Effector memory CD4-positive, alpha-beta T cell (primary cell): ENCODE data around the gene PTPRD.

ENCODE experiments used
- DNase-seq, 3 donors: peaks; one replicate each; pipeline ENCODE4 v3.0.0-alpha.2; 2020
- H3K27ac ChIP-seq: 2 replicates; pipeline ENCODE4 v1.7.0; 2013; ENCODE audit warnings: mild to moderate bottlenecking, low read length, moderate library complexity; ENCODE audit not compliant: insufficient read depth, poor library complexity, severe bottlenecking
- H3K27me3 ChIP-seq: replicated peaks from 2 replicates; pipeline ENCODE4 v1.7.0; 2013; ENCODE audit warnings: mild to moderate bottlenecking, low read length; ENCODE audit not compliant: insufficient read depth, control insufficient read depth, poor library complexity, severe bottlenecking
- H3K36me3 ChIP-seq: 2 replicates; pipeline ENCODE4 v1.7.0; 2013; ENCODE audit warnings: mild to moderate bottlenecking, low read length, moderate library complexity; ENCODE audit not compliant: control insufficient read depth, insufficient read depth
- H3K4me1 ChIP-seq: 2 replicates; pipeline ENCODE4 v1.7.0; 2013; ENCODE audit warnings: low read length, mild to moderate bottlenecking; ENCODE audit not compliant: control insufficient read depth, insufficient read depth, poor library complexity, severe bottlenecking
- H3K4me3 ChIP-seq: 2 replicates; pipeline ENCODE4 v1.7.0; 2013; ENCODE audit warnings: low read length, low read depth, mild to moderate bottlenecking; ENCODE audit not compliant: insufficient read depth, poor library complexity, severe bottlenecking
- H3K9me3 ChIP-seq: 2 replicates; pipeline ENCODE4 v1.7.0; 2013; ENCODE audit warnings: mild to moderate bottlenecking, low read length, moderate library complexity; ENCODE audit not compliant: control insufficient read depth

The PTPRD gene

GRCh38 chr9:8859416-8859815, 1753.4 kb downstream of the PTPRD start:
- Histone ChIP-seq H3K4me1 (peaks cover 5% of the 10 kb centered on the region), H3K4me3 (no peak overlapping the region), H3K9me3 (no peaks in the 10 kb centered on the region), H3K36me3 (no peaks in the 10 kb centered on the region), H3K27me3 (peaks cover 7% of the 10 kb centered on the region), H3K27ac (no peak overlapping the region)
- DNase-seq = no peak

DNA sequence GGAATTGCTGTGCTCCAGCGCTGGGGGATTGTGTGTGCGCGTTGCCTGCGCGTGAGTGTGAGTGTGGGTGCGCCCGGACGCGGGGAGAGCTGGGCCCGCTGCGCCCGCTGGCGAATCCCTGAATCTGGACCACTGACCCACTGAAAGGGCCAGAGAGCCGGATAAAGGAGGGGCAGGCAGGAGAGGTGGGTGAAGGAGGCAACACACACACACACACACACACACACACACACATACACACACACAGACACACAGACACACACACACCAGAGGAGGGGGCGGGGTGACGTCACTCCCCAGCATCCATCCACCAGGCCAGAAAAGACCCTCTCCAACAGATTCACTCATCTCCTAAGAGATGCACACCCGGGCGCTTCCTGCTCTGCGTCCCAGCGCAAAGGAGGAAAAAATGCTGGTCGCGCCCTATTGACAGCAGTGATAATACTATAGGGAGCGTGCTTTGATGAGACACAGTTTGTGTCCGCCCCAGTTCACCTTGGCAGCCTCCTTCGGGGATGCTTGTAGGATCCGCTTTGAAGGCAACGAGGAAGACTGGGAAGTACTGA, 1754.1 kb downstream of the PTPRD start:
- no peak overlapping the region for H3K4me3 ChIP-seq
- H3K4me1 ChIP-seq = peaks cover 5% of the 10 kb centered on the region
- no peak overlapping the region for H3K27ac ChIP-seq
- no peak for DNase-seq
- no peaks in the 10 kb centered on the region for H3K36me3 ChIP-seq
- peaks cover 7% of the 10 kb centered on the region for H3K27me3 ChIP-seq
- H3K9me3 ChIP-seq = no peaks in the 10 kb centered on the region

DNA sequence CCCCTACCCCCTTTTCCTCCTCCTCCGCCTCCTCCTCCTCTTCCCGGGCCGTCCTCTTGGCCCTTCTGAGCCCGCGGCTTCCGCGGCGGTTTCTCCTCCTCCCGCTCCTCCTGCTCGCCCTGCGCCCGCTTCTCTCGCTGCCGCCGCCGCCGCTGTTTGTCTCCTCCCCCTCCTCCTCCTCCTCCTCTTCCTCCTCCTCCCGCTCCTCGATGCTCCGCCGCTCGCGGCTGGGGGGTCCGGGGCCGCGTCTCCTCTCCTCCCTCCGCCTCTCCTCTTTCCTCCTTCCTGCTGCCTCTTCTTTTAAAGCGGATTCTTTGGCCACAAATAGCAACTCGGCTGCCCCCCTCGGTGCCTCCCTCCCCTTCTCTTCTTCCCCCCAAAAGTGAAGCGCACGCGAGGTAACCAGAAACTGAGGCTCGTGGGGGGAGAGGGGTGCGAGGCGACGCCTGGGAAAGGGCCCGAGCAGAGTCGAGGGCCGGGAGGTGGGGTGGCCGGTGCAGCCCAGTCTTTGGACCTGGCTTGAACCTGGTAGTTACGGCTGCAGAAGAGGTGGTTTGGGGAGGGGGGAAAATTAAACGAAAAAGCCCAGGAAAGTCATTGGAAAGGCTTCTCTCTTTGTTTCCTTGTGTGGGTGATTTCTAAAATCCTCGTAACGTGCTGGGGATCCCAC, 1754.7 kb downstream of the PTPRD start:
- Histone ChIP-seq H3K9me3 (no peaks in the 10 kb centered on the region), H3K36me3 (no peaks in the 10 kb centered on the region), H3K27ac (no peak overlapping the region), H3K4me3 (peak overlapping the region; percentile 10), H3K4me1 (peaks cover 5% of the 10 kb centered on the region), H3K27me3 (peaks cover 7% of the 10 kb centered on the region)
- no peak for DNase-seq

DNA sequence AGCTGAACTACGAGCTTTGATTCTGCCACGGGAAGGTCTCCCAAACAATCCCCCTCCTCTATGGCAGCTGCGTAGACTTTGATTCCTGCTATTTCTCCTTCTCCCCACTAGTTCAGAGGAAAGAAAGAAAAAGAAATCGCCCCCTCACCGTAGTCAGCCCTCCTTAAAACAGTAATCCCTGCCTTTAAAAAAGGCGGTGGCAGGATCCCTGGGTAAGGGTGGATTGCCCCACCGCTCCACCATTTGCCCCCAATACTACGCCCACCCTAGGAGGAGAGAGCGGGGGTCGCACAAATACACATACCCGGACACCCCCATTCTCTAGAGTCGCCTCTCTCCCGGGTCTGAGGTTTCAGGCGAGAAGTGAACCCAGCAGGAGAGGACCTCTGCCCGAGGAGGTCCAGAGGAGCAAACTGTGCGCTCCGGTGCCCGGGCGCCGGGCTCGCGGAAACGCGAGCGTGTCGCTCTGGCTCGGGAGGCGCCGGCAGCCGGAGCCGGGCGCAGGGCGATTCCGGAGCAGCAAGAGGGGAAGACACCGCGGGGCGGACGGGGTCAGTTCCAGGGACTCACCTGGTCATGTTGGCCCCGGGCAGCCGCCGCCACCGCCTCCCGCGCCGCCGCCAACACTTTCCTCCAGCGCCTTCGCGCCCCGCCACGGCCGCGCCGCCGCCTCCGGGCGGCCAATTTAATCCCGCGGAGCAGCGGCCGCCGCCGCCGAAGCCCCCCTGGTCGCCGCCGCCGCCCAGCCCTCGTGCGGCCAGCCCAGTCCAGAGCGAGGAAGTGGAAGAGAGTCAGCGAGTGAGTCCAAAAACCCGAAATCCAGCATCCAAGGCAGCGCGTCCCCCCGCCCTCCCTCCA, 1755.5 kb downstream of the PTPRD start:
- Histone ChIP-seq H3K27me3 (peaks cover 7% of the 10 kb centered on the region), H3K4me3 (no peak overlapping the region), H3K9me3 (no peaks in the 10 kb centered on the region), H3K4me1 (peaks cover 5% of the 10 kb centered on the region), H3K36me3 (no peaks in the 10 kb centered on the region), H3K27ac (no peak overlapping the region)
- no peak for DNase-seq

GRCh38 chr9:8856396-8857067, 1756.3 kb downstream of the PTPRD start:
- no peaks in the 10 kb centered on the region for H3K9me3 ChIP-seq

GRCh38 chr9:8855046-8855445, 1757.8 kb downstream of the PTPRD start:
- Histone ChIP-seq H3K27ac (no peak overlapping the region), H3K27me3 (peaks cover 7% of the 10 kb centered on the region), H3K4me3 (no peak overlapping the region), H3K9me3 (no peaks in the 10 kb centered on the region), H3K36me3 (no peaks in the 10 kb centered on the region), H3K4me1 (peaks cover 5% of the 10 kb centered on the region)
- DNase-seq = no peak

More at GRCh38 chr9:8856396-8857067, 1756.3 kb downstream of the PTPRD start:
- H3K27ac ChIP-seq = no peak overlapping the region
- H3K27me3 ChIP-seq = peaks cover 7% of the 10 kb centered on the region
- H3K36me3 ChIP-seq = no peaks in the 10 kb centered on the region
- peaks cover 5% of the 10 kb centered on the region for H3K4me1 ChIP-seq
- no peak overlapping the region for H3K4me3 ChIP-seq
- DNase-seq = no peak

- H3K27ac ChIP-seq = no peak overlapping the region
- H3K27me3 ChIP-seq = no peaks in the 10 kb centered on the region
- H3K36me3 ChIP-seq = no peaks in the 10 kb centered on the region
- peaks cover 5% of the 10 kb centered on the region for H3K4me1 ChIP-seq
- no peak overlapping the region for H3K4me3 ChIP-seq
- DNase-seq = no peak
- H3K9me3 ChIP-seq = no peaks in the 10 kb centered on the region
Measured at GRCh38 chr9:8852301-8852864, 1760.4 kb downstream of the PTPRD start.

GRCh38 chr9:8850914-8851313, 1761.9 kb downstream of the PTPRD start:
- H3K4me1 ChIP-seq = no peaks in the 10 kb centered on the region
- DNase-seq = no peak
- no peaks in the 10 kb centered on the region for H3K36me3 ChIP-seq
- no peak overlapping the region for H3K27ac ChIP-seq
- H3K27me3 ChIP-seq = no peaks in the 10 kb centered on the region
- no peak overlapping the region for H3K4me3 ChIP-seq
- H3K9me3 ChIP-seq = no peaks in the 10 kb centered on the region

- no peak for DNase-seq
Measured at GRCh38 chr9:8845808-8846207, 1767.0 kb downstream of the PTPRD start.

More at GRCh38 chr9:8845808-8846207, 1767.0 kb downstream of the PTPRD start:
- H3K27ac ChIP-seq = no peak overlapping the region
- H3K9me3 ChIP-seq = no peaks in the 10 kb centered on the region
- no peaks in the 10 kb centered on the region for H3K36me3 ChIP-seq
- H3K4me3 ChIP-seq = no peak overlapping the region
- H3K27me3 ChIP-seq = no peaks in the 10 kb centered on the region
- H3K4me1 ChIP-seq = no peaks in the 10 kb centered on the region
